B cell (primary cell): Measurements from ENCODE around the gene SIGLEC6. TPM values are rescaled to one million over a fixed set of nuclear protein-coding genes. Genes with fewer than 3 reads are reported as not detected.

Source experiments
- ATAC-seq: fragments of 200-7000 bp; cut with Tn5 transposase; one replicate; pipeline ENCODE4 v1.10.0; 2021; ENCODE audit warnings: low read depth, mild to moderate bottlenecking, moderate number of reproducible peaks, moderate library complexity
- CTCF ChIA-PET: fragments of 350-600 bp; sonication (Branson Sonifier 250); formaldehyde crosslinking; loops from one replicate; lab custom pipeline; 2021; ENCODE audit warnings: antibody characterized with exemption, inconsistent platforms; lab: Charles Lee
- POLR2A ChIA-PET: fragments of 350-600 bp; sonication (Branson Sonifier 250); formaldehyde crosslinking; loops from one replicate; lab custom pipeline; 2021; ENCODE audit warnings: antibody characterized with exemption; lab: Charles Lee
- DNase-seq: peaks from one replicate; pipeline ENCODE4 v3.0.0; 2013
- H2AFZ ChIP-seq: 2 replicates; pipeline ENCODE4 v1.6.1; 2012; ENCODE audit warnings: mild to moderate bottlenecking, low read depth, low read length; ENCODE audit not compliant: insufficient read depth, poor library complexity, severe bottlenecking
- H3K27ac ChIP-seq, 2 donors: 1 replicate in 1 of 2; 2 replicates in 1 of 2; pipeline ENCODE4 v1.5.1; 2012 to 2013; ENCODE audit warnings: low read length in 2 of 2, mild to moderate bottlenecking in 2 of 2, moderate library complexity in 1 of 2
- H3K27me3 ChIP-seq, 4 experiments: fragments of 200-600 bp in 1 of 4; sonication (generic) in 1 of 4; replicated peaks in 1 of 4; 1 replicate in 2 of 4; 2 replicates in 2 of 4; pipeline versions ENCODE4 v1.6.1 to v1.7.0; 2013 to 2016; ENCODE audit warnings: low read length in 3 of 4, mild to moderate bottlenecking in 2 of 4, mixed read lengths in 1 of 4, moderate library complexity in 1 of 4; ENCODE audit not compliant: insufficient read depth in 4 of 4, control insufficient read depth in 3 of 4; ENCODE audit errors: control extremely low read depth in 1 of 4
- H3K36me3 ChIP-seq, 2 experiments: replicated peaks in 1 of 2; 1 replicate in 1 of 2; 2 replicates in 1 of 2; pipeline versions ENCODE4 v1.6.1 to v1.7.1; 2013; ENCODE audit warnings: low read length in 1 of 2; ENCODE audit not compliant: insufficient read depth in 2 of 2, control insufficient read depth in 1 of 2; ENCODE audit errors: control extremely low read depth in 1 of 2, extremely low read depth in 1 of 2
- H3K4me1 ChIP-seq, 2 donors: fragments of 200-600 bp in 1 of 2; sonication (generic) in 1 of 2; 1 replicate in 1 of 2; 2 replicates in 1 of 2; pipeline versions ENCODE4 v1.5.1 to v1.6.1; 2013 to 2017; ENCODE audit warnings: low read length in 2 of 2; ENCODE audit not compliant: control insufficient read depth in 2 of 2, insufficient read depth in 2 of 2
- H3K4me2 ChIP-seq: replicated peaks from 2 replicates; pipeline ENCODE3; 2012; ENCODE audit warnings: mild to moderate bottlenecking, low read depth, low read length; ENCODE audit not compliant: poor library complexity, severe bottlenecking
- H3K4me3 ChIP-seq, 5 experiments: fragments of 200-600 bp in 1 of 5; sonication (generic) in 1 of 5; 1 replicate in 3 of 5; 2 replicates in 2 of 5; pipeline versions ENCODE4 v1.5.1 to v1.7.0; 2011 to 2016; ENCODE audit warnings: low read length in 4 of 5, mild to moderate bottlenecking in 4 of 5, low read depth in 2 of 5, control low read depth in 1 of 5, moderate library complexity in 1 of 5; ENCODE audit not compliant: insufficient read depth in 1 of 5; ENCODE audit errors: control extremely low read depth in 1 of 5, extremely low read depth in 1 of 5
- H3K79me2 ChIP-seq: fragments of 200-600 bp; sonication (generic); one replicate; pipeline ENCODE4 v1.6.0; 2016; ENCODE audit warnings: low read length; ENCODE audit not compliant: control insufficient read depth, insufficient read depth
- H3K9ac ChIP-seq: fragments of 200-600 bp; sonication (generic); 2 replicates; pipeline ENCODE4 v1.6.1; 2017; ENCODE audit warnings: mild to moderate bottlenecking, low read length, moderate library complexity
- H3K9me3 ChIP-seq, 3 donors: one replicate each; pipeline versions ENCODE4 v1.6.1 to v1.7.1; 2013; ENCODE audit warnings: low read length in 2 of 3; ENCODE audit not compliant: control insufficient read depth in 2 of 3, insufficient read depth in 1 of 3; ENCODE audit errors: control extremely low read depth in 1 of 3
- H4K20me1 ChIP-seq: 2 replicates; pipeline ENCODE4 v1.6.0; 2012; ENCODE audit warnings: mild to moderate bottlenecking, low read length; ENCODE audit not compliant: insufficient read depth, control insufficient read depth, poor library complexity, severe bottlenecking
- H3K27ac Mint-ChIP-seq: one replicate; pipeline ENCODE4 v1.8.0; 2021; ENCODE audit warnings: mixed read lengths
- H3K27me3 Mint-ChIP-seq: one replicate; pipeline ENCODE4 v1.8.0; 2021; ENCODE audit warnings: mixed read lengths
- H3K4me1 Mint-ChIP-seq: one replicate; pipeline ENCODE4 v1.8.0; 2021; ENCODE audit warnings: mixed read lengths
- H3K4me3 Mint-ChIP-seq: one replicate; pipeline ENCODE4 v1.8.0; 2021; ENCODE audit warnings: mixed read lengths
- H3K9me3 Mint-ChIP-seq: one replicate; pipeline ENCODE4 v1.8.0; 2022; ENCODE audit warnings: mixed read lengths; ENCODE audit not compliant: insufficient read depth
- CTCF ChIP-seq: fragments of 200-600 bp; IDR thresholded peaks from one replicate; pipeline ENCODE4 v1.8.0; 2022; ENCODE audit warnings: antibody characterized with exemption, mild to moderate bottlenecking
- WGBS: methylation state at CpG from one replicate; pipeline ENCODE4 v1.1.5; 2013; ENCODE audit warnings: missing lambda C conversion rate; ENCODE audit not compliant: insufficient coverage; 5-methylcytosine and 5-hydroxymethylcytosine counted together
- intact Hi-C: fragments of 100-400 bp; cut with micrococcal nuclease; formaldehyde crosslinking; loops from one replicate; pipeline ENCODE4 v1.10.0; 2022
- polyA plus RNA-seq: library from polyadenylated mRNA; depleted of rRNA; stranded (reverse); fragments of >200 nt; gene quantifications from 2 replicates; pipeline ENCODE4 v1.2.3, GENCODE V29; 2012
- total RNA-seq, 2 donors: library from RNA; stranded (reverse); fragments of 120-200 nt in 1 of 2; gene quantifications; 1 replicate in 1 of 2; 2 replicates in 1 of 2; pipeline versions ENCODE4 v1.2.3 to v1.2.4, GENCODE V29; 2013 to 2022

SIGLEC6 gene
- total and polyA plus RNA-seq, 2 donors (not counting 1 experiment from before 2014, with no cell fraction given) = 21.2 to 35.4 TPM

DNA sequence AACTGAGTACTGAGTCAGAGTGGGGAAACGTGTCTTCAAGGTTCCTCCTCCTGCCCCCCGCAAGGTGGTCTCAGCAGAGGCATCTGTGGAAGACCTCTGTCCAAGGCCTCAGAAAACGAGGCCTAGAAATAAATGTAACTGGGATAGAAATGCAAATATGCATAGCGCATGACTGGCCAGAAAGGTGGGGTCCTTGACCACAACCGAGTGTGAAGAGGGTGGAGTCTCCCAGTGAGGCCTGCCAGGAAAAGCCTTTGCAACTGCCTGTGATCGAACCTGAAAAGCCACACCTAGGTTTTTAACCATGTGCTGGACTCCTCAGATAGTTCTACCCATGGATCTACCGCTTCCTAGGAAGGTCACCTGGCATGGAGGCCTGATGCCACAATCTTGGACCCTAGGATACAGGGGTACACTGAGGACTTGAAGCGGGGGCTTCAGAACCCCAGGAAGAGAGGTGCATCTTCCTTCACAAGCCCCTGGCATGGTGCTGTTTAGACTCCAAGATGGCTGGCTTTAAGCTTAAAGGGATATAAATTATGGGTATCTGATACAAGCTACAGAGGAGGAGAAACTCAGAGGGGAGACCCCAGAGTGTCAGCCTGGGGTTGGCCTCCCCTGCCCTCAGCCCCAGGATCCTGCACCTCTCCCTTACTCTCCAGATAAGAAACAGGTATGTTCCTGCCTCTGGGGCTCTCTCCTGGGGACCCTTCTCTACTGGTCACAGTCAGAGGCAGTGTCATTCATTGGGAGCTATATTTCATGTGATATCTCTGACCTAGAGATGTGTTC lies 18.3 kb upstream of the SIGLEC6 start:
- peaks cover 91% of the 10 kb centered on the region for H3K4me1 Mint-ChIP-seq
- WGBS = 33% methylated on average over 8 of the region's 8 CpGs
- peaks cover 71 to 92% of the 10 kb centered on the region in 2 donors for H3K4me1 ChIP-seq

More for the DNA sequence above, 18.3 kb upstream of the SIGLEC6 start:
- Mint-ChIP-seq H3K9me3 (no peaks in the 10 kb centered on the region), H3K4me3 (peak overlapping the region; percentile 95), H3K27ac (peak overlapping the region; percentile 97), H3K27me3 (no peaks in the 10 kb centered on the region)
- Histone ChIP-seq H3K36me3 (peaks cover 0 to 5% of the 10 kb centered on the region in 2 experiments), H3K4me2 (peak overlapping the region; percentile 79), H3K9me3 (peaks cover 0 to 2% (median 0%) of the 10 kb centered on the region in 3 donors), H3K79me2 (peaks cover 50% of the 10 kb centered on the region), H3K4me3 (peak overlapping the region; percentile 55 to 87 (median 69)), H4K20me1 (no peaks in the 10 kb centered on the region), H3K27ac (peak overlapping the region; percentile 64 to 77), H3K9ac (peak overlapping the region; percentile 76), H3K27me3 (no peaks in the 10 kb centered on the region), H2AFZ (peak overlapping the region; percentile 1)
- TF ChIP-seq CTCF = no peak
- DNase-seq (peak; percentile 41), ATAC-seq (peak; percentile 41)
- intact Hi-C loops = loop anchor here (10.0 kb wide), 1 partner anchor 135 kb away; the partner anchor contains the start of gene SIGLEC10
- POLR2A ChIA-PET = interaction anchor here (1.0 kb wide), 1 partner anchor 132 kb away, joined by 3 read pairs; the partner anchor contains the start of gene SIGLEC10
- CTCF ChIA-PET = interaction anchor here (0.8 to 8.0 kb wide), 5 partner anchors 15 to 108 kb away, joined by 3 to 41 read pairs (median 6); no protein-coding TSS in a partner anchor
